Neural crest cell (in vitro differentiated cells): Measurements from ENCODE around the gene ST6GAL2. TPM values are rescaled to one million over a fixed set of nuclear protein-coding genes. Genes with fewer than 3 reads are reported as not detected.
A peak's percentile ranks its signal among the peaks of the same experiment; 100 is the strongest.

Experiments
- DNase-seq: peaks from one replicate; pipeline ENCODE4 v3.0.0; 2021; ENCODE audit warnings: low read depth, mixed read lengths, low spot score
- H3K27ac Mint-ChIP-seq: one replicate; pipeline ENCODE4 v1.8.0; 2021; ENCODE audit warnings: mild to moderate bottlenecking, mixed read lengths; ENCODE audit not compliant: unreplicated experiment
- H3K27me3 Mint-ChIP-seq: 2 replicates; pipeline ENCODE4 v1.8.0; 2021; ENCODE audit warnings: low read depth, mild to moderate bottlenecking, mixed read lengths
- H3K36me3 Mint-ChIP-seq: 2 replicates; pipeline ENCODE4 v1.8.0; 2021; ENCODE audit warnings: low read depth, mild to moderate bottlenecking, mixed read lengths
- H3K4me1 Mint-ChIP-seq: 2 replicates; pipeline ENCODE4 v1.8.0; 2021; ENCODE audit warnings: mixed read lengths
- H3K4me3 Mint-ChIP-seq: one replicate; pipeline ENCODE4 v1.8.0; 2021; ENCODE audit warnings: mild to moderate bottlenecking, mixed read lengths
- H3K9me3 Mint-ChIP-seq: 2 replicates; pipeline ENCODE4 v1.8.0; 2021; ENCODE audit warnings: mixed read lengths
- CTCF ChIP-seq: fragments of 200-600 bp; sonication (generic); conservative IDR thresholded peaks from 2 replicates; pipeline ENCODE4 v1.5.0; 2021; ENCODE audit warnings: antibody characterized with exemption, mild to moderate bottlenecking
- total RNA-seq: library from RNA; stranded (reverse); gene quantifications from 2 replicates; pipeline ENCODE4 v1.2.1, GENCODE V29; 2021

ST6GAL2 gene
- total RNA-seq, 1 donor from 2014 or later: 9.7 TPM

GRCh38 chr2:106869512-106870275 is 16.3 kb downstream of the ST6GAL2 start:
- Mint-ChIP-seq H3K4me3 (no peak overlapping the region), H3K9me3 (no peaks in the 10 kb centered on the region), H3K27me3 (no peaks in the 10 kb centered on the region), H3K27ac (peak overlapping the region; percentile 48), H3K4me1 (peaks cover 26% of the 10 kb centered on the region), H3K36me3 (no peaks in the 10 kb centered on the region)
- no peak for DNase-seq
- no peak for TF ChIP-seq CTCF

DNA sequence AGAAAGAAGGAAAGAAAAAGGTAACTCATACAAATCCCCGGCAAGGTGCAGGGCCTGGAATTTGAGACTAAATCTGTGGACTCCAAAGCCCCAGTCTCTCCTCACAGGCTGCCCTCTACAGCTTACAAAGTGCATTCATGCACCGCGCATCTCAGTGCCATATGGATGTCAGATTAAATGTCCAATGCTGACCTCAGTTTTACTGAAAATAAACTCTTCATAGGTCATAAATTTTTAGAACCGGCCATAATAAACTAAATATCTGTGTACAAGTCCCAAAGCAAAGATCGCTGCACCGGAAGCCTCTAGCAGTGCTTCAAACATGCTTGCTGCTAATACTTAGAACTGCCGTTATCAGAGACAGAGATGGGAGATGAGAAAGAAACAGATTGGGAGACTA is 17.7 kb downstream of the ST6GAL2 start:
- H3K9me3 Mint-ChIP-seq: no peaks in the 10 kb centered on the region
- no peaks in the 10 kb centered on the region for H3K36me3 Mint-ChIP-seq
- H3K27ac Mint-ChIP-seq: no peak overlapping the region
- peak; percentile 60 for TF ChIP-seq CTCF
- H3K4me1 Mint-ChIP-seq: peaks cover 26% of the 10 kb centered on the region
- no peak overlapping the region for H3K4me3 Mint-ChIP-seq
- no peak for DNase-seq
- H3K27me3 Mint-ChIP-seq: no peaks in the 10 kb centered on the region

DNA sequence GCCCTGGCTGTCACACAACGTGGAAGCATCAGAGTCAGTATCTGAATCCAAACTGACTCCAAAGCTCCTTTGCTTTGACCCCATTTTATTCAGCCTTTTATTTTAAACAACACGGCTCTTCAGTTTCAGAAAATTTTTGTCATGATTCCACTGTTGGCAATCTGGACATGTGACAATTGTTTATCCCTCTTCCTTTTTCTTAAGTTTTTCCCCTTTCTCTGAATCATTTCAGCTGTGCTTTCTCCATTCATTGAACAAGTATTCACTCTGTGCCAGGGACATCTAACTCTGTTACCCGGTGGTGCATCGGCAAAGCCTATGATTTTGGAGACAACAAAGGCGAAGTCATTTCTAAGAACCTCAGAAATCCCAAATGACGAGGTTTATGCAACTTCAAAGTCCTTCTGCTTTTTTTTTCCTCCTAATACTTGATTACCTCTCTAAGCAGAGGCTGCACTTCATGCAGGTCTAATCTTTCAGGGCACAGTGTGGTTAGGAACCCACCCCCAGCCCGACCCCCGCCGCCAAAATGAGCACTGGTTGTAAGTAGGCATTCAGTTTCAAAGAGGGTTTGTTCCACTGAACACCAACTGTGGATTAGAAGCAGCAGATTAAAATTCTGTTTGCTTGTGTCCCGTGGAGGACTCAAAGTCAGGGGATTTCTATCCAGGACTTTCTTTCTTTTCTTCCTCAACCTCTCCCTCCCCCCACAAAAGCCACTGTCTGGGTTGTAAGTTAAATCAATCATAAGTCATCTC is 18.6 kb downstream of the ST6GAL2 start:
- H3K27ac Mint-ChIP-seq: peak overlapping the region; percentile 1
- H3K4me1 Mint-ChIP-seq: peaks cover 26% of the 10 kb centered on the region
- H3K27me3 Mint-ChIP-seq: no peaks in the 10 kb centered on the region
- no peaks in the 10 kb centered on the region for H3K9me3 Mint-ChIP-seq
- no peak overlapping the region for H3K4me3 Mint-ChIP-seq
- DNase-seq: no peak
- no peak for TF ChIP-seq CTCF
- H3K36me3 Mint-ChIP-seq: no peaks in the 10 kb centered on the region

GRCh38 chr2:106866641-106867040 is 19.3 kb downstream of the ST6GAL2 start:
- Mint-ChIP-seq H3K36me3 (no peaks in the 10 kb centered on the region), H3K27ac (no peak overlapping the region), H3K4me1 (peaks cover 26% of the 10 kb centered on the region), H3K27me3 (no peaks in the 10 kb centered on the region), H3K9me3 (no peaks in the 10 kb centered on the region), H3K4me3 (no peak overlapping the region)
- TF ChIP-seq CTCF: no peak
- no peak for DNase-seq

- H3K4me3 Mint-ChIP-seq: no peak overlapping the region
- TF ChIP-seq CTCF: no peak
- no peaks in the 10 kb centered on the region for H3K27me3 Mint-ChIP-seq
- DNase-seq: no peak
- H3K27ac Mint-ChIP-seq: no peak overlapping the region
- peaks cover 10% of the 10 kb centered on the region for H3K36me3 Mint-ChIP-seq
- peaks cover 18% of the 10 kb centered on the region for H3K4me1 Mint-ChIP-seq
- peaks cover 10% of the 10 kb centered on the region for H3K9me3 Mint-ChIP-seq
Observed at GRCh38 chr2:106864051-106864450, 21.9 kb downstream of the ST6GAL2 start.
